ENCODE results near the gene MYH9.

DNA sequence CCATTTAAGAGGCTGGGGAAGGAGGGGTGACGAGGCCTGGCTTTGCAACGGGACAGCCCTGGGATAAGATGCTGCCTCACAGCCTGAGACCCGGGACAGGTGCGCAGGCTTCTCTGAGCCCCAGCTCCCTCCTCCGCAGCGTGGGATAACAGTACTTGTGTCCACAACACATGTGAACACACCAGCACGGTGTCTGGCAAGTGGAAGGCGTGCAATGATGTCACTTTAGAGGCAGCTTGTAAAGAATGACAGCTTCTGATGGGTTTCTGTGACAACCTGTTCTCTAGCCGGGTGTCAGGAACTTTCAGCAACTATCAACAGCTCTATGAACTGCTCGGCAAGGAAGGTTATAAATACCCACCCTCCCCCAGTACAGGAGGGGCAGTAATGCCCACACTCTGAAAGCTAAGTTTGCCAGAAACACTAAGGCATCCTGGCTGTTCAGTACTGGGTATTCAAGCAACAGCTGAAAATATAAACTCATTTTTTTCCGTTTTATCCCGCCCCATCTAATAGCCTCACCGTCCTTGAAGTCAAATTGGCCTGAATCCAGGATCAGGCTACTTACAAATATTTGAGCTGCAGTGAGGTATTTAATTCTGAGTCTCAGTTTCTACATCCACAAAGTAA lies 59.7 kb downstream of the MYH9 start:
- TF ChIP-seq, protein P1, sequence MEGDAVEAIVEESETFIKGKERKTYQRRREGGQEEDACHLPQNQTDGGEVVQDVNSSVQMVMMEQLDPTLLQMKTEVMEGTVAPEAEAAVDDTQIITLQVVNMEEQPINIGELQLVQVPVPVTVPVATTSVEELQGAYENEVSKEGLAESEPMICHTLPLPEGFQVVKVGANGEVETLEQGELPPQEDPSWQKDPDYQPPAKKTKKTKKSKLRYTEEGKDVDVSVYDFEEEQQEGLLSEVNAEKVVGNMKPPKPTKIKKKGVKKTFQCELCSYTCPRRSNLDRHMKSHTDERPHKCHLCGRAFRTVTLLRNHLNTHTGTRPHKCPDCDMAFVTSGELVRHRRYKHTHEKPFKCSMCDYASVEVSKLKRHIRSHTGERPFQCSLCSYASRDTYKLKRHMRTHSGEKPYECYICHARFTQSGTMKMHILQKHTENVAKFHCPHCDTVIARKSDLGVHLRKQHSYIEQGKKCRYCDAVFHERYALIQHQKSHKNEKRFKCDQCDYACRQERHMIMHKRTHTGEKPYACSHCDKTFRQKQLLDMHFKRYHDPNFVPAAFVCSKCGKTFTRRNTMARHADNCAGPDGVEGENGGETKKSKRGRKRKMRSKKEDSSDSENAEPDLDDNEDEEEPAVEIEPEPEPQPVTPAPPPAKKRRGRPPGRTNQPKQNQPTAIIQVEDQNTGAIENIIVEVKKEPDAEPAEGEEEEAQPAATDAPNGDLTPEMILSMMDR (conservative IDR thresholded peaks at IDR 0.05) = no peak
- no peak for TF ChIP-seq ZFX (IDR thresholded peaks at IDR 0.05)
